ENCODE results near the gene LMBR1L.

Gene LMBR1L

GRCh38 chr12:49121047-49121696 is 10.5 kb upstream of the LMBR1L start:
- Histone ChIP-seq H3K36me3 (ENCODE audit: control insufficient read depth in 1 of 2, insufficient read depth in 2 of 2, low read depth in 1 of 2, low read length in 2 of 2) (no peaks in the 10 kb centered on the region), H3K79me1 (replicated peaks; ENCODE audit: low read length, poor library complexity, severe bottlenecking) (no peaks in the 10 kb centered on the region), H3K4ac (ENCODE audit: low read depth in 1 of 2, low read length in 2 of 2) (no peak overlapping the region), H3K4me3 (ENCODE audit: insufficient read depth in 1 of 2, low read depth in 1 of 2, low read length in 2 of 2) (no peak overlapping the region), H2AFZ (ENCODE audit: low read depth, low read length) (no peak overlapping the region), H2BK5ac (ENCODE audit: low read depth, low read length, poor library complexity, severe bottlenecking) (no peak overlapping the region), H3K4me2 (ENCODE audit: low read length, poor library complexity, severe bottlenecking) (no peak overlapping the region), H3K18ac (ENCODE audit: low read depth in 1 of 2, low read length in 2 of 2) (no peak overlapping the region), H3K27ac (ENCODE audit: low read length, poor library complexity, severe bottlenecking) (no peak overlapping the region), H3K9me3 (ENCODE audit: control insufficient read depth, low read length) (no peaks in the 10 kb centered on the region), H3K23ac (ENCODE audit: low read length in 2 of 2) (no peak overlapping the region), H2BK120ac (ENCODE audit: low read depth, low read length) (no peak overlapping the region), H2BK15ac (ENCODE audit: low read depth, poor library complexity, severe bottlenecking) (no peak overlapping the region), H2BK12ac (ENCODE audit: low read length in 2 of 2) (no peak overlapping the region), H3K9ac (ENCODE audit: low read length) (no peak overlapping the region), H3K4me1 (ENCODE audit: control insufficient read depth, insufficient read depth, low read depth, low read length) (peaks cover 2% of the 10 kb centered on the region), H4K8ac (ENCODE audit: low read length) (no peak overlapping the region), H3K27me3 (ENCODE audit: control insufficient read depth in 1 of 2, insufficient read depth in 1 of 2, low read length in 2 of 2) (no peaks in the 10 kb centered on the region), H4K91ac (ENCODE audit: low read length) (peak overlapping the region; percentile 18), H3K14ac (ENCODE audit: low read length in 2 of 2) (no peak overlapping the region), H2AK5ac (ENCODE audit: low read length, severe bottlenecking) (no peak overlapping the region)
- WGBS = 27% methylated on average over 5 of the region's 6 CpGs
- peak; percentile 73 for DNase-seq

- H3K4me3 ChIP-seq (ENCODE audit: insufficient read depth in 1 of 2, low read depth in 1 of 2, low read length in 2 of 2) = peak overlapping the region; percentile 77 to 99
These were observed 559 bp upstream of the LMBR1L start for GRCh38 chr12:49111206-49111605.

GRCh38 chr12:49109641-49110463 is 795 bp downstream of the LMBR1L start:
- peak overlapping the region; percentile 73 for H3K27ac ChIP-seq (ENCODE audit: low read length, poor library complexity, severe bottlenecking)
- peak overlapping the region; percentile 74 for H4K91ac ChIP-seq (ENCODE audit: low read length)
- peaks cover 16 to 20% of the 10 kb centered on the region in 2 experiments for H3K36me3 ChIP-seq (ENCODE audit: control insufficient read depth in 1 of 2, insufficient read depth in 2 of 2, low read depth in 1 of 2, low read length in 2 of 2)
- H2AFZ ChIP-seq (ENCODE audit: low read depth, low read length) = peak overlapping the region; percentile 72
- peak overlapping the region; percentile 78 to 99 for H3K18ac ChIP-seq (ENCODE audit: low read depth in 1 of 2, low read length in 2 of 2)
- H3K4me1 ChIP-seq (ENCODE audit: control insufficient read depth, insufficient read depth, low read depth, low read length) = peaks cover 16% of the 10 kb centered on the region
- 10% methylated on average over 30 of the region's 33 CpGs for WGBS
- H3K9ac ChIP-seq (ENCODE audit: low read length) = peak overlapping the region; percentile 95
- no peaks in the 10 kb centered on the region for H3K27me3 ChIP-seq (ENCODE audit: control insufficient read depth in 1 of 2, insufficient read depth in 1 of 2, low read length in 2 of 2)
- H2BK15ac ChIP-seq (ENCODE audit: low read depth, poor library complexity, severe bottlenecking) = no peak overlapping the region
- peak overlapping the region in 1 of 2 experiments; percentile 99 for H3K23ac ChIP-seq (ENCODE audit: low read length in 2 of 2)
- H3K14ac ChIP-seq (ENCODE audit: low read length in 2 of 2) = peak overlapping the region in 1 of 2 experiments; percentile 98
- H3K9me3 ChIP-seq (ENCODE audit: control insufficient read depth, low read length) = no peaks in the 10 kb centered on the region
- H3K4ac ChIP-seq (ENCODE audit: low read depth in 1 of 2, low read length in 2 of 2) = peak overlapping the region; percentile 68 to 87
- H3K79me1 ChIP-seq (replicated peaks; ENCODE audit: low read length, poor library complexity, severe bottlenecking) = peaks cover 29% of the 10 kb centered on the region
- H2BK5ac ChIP-seq (ENCODE audit: low read depth, low read length, poor library complexity, severe bottlenecking) = peak overlapping the region; percentile 47
- H2BK12ac ChIP-seq (ENCODE audit: low read length in 2 of 2) = peak overlapping the region in 1 of 2 experiments; percentile 61
- H4K8ac ChIP-seq (ENCODE audit: low read length) = peak overlapping the region; percentile 85
- peak overlapping the region; percentile 77 to 99 for H3K4me3 ChIP-seq (ENCODE audit: insufficient read depth in 1 of 2, low read depth in 1 of 2, low read length in 2 of 2)
- H3K4me2 ChIP-seq (ENCODE audit: low read length, poor library complexity, severe bottlenecking) = peak overlapping the region; percentile 77
- H2AK5ac ChIP-seq (ENCODE audit: low read length, severe bottlenecking) = no peak overlapping the region
- H2BK120ac ChIP-seq (ENCODE audit: low read depth, low read length) = peak overlapping the region; percentile 64
- DNase-seq = peak; percentile 48

More at GRCh38 chr12:49111206-49111605, 559 bp upstream of the LMBR1L start:
- Histone ChIP-seq H3K4ac (ENCODE audit: low read depth in 1 of 2, low read length in 2 of 2) (peak overlapping the region in 1 of 2 experiments; percentile 75), H2AFZ (ENCODE audit: low read depth, low read length) (peak overlapping the region; percentile 86), H3K23ac (ENCODE audit: low read length in 2 of 2) (no peak overlapping the region), H3K79me1 (replicated peaks; ENCODE audit: low read length, poor library complexity, severe bottlenecking) (peaks cover 17% of the 10 kb centered on the region), H2AK5ac (ENCODE audit: low read length, severe bottlenecking) (no peak overlapping the region), H2BK5ac (ENCODE audit: low read depth, low read length, poor library complexity, severe bottlenecking) (no peak overlapping the region), H2BK12ac (ENCODE audit: low read length in 2 of 2) (no peak overlapping the region), H4K91ac (ENCODE audit: low read length) (no peak overlapping the region), H4K8ac (ENCODE audit: low read length) (peak overlapping the region; percentile 91), H3K14ac (ENCODE audit: low read length in 2 of 2) (peak overlapping the region in 1 of 2 experiments; percentile 87), H3K36me3 (ENCODE audit: control insufficient read depth in 1 of 2, insufficient read depth in 2 of 2, low read depth in 1 of 2, low read length in 2 of 2) (peaks cover 8 to 10% of the 10 kb centered on the region in 2 experiments), H3K4me1 (ENCODE audit: control insufficient read depth, insufficient read depth, low read depth, low read length) (peaks cover 16% of the 10 kb centered on the region), H3K9me3 (ENCODE audit: control insufficient read depth, low read length) (no peaks in the 10 kb centered on the region), H3K27ac (ENCODE audit: low read length, poor library complexity, severe bottlenecking) (peak overlapping the region; percentile 76), H3K9ac (ENCODE audit: low read length) (peak overlapping the region; percentile 95), H3K18ac (ENCODE audit: low read depth in 1 of 2, low read length in 2 of 2) (peak overlapping the region in 1 of 2 experiments; percentile 38), H2BK120ac (ENCODE audit: low read depth, low read length) (no peak overlapping the region), H3K4me2 (ENCODE audit: low read length, poor library complexity, severe bottlenecking) (peak overlapping the region; percentile 86), H3K27me3 (ENCODE audit: control insufficient read depth in 1 of 2, insufficient read depth in 1 of 2, low read length in 2 of 2) (no peaks in the 10 kb centered on the region), H2BK15ac (ENCODE audit: low read depth, poor library complexity, severe bottlenecking) (no peak overlapping the region)
- DNase-seq = no peak
- 68% methylated on average over 5 of the region's 6 CpGs for WGBS

DNA sequence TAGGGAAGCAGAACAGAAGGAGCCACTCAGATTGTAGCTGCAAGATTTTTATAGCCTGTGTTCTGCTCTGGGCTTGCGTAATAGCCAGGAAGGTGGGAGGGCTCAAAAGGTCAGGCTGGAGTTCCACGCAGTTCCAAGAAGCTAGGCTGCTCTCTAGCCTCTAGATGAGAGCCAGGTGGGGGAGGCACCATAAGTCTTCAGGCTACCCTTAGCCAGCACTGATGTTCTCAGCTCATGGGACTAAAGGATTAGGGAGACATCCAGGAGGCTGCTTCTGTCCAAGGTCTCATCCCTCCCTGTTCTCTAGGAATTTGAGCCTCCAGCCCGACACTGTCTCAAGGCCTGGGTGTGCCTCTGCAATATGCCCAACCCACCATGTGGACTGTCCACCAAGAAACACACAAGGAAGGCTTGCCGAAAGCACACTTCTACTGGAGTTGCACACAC is 1.7 kb downstream of the LMBR1L start:
- Histone ChIP-seq H3K27me3 (ENCODE audit: control insufficient read depth in 1 of 2, insufficient read depth in 1 of 2, low read length in 2 of 2) (no peaks in the 10 kb centered on the region), H2AFZ (ENCODE audit: low read depth, low read length) (no peak overlapping the region), H3K4ac (ENCODE audit: low read depth in 1 of 2, low read length in 2 of 2) (no peak overlapping the region), H3K27ac (ENCODE audit: low read length, poor library complexity, severe bottlenecking) (no peak overlapping the region), H3K9ac (ENCODE audit: low read length) (peak overlapping the region; percentile 95), H3K4me3 (ENCODE audit: insufficient read depth in 1 of 2, low read depth in 1 of 2, low read length in 2 of 2) (peak overlapping the region in 1 of 2 experiments; percentile 99), H3K36me3 (ENCODE audit: control insufficient read depth in 1 of 2, insufficient read depth in 2 of 2, low read depth in 1 of 2, low read length in 2 of 2) (peaks cover 25 to 29% of the 10 kb centered on the region in 2 experiments), H2BK12ac (ENCODE audit: low read length in 2 of 2) (no peak overlapping the region), H3K9me3 (ENCODE audit: control insufficient read depth, low read length) (no peaks in the 10 kb centered on the region), H2BK120ac (ENCODE audit: low read depth, low read length) (no peak overlapping the region), H4K91ac (ENCODE audit: low read length) (no peak overlapping the region), H2BK5ac (ENCODE audit: low read depth, low read length, poor library complexity, severe bottlenecking) (no peak overlapping the region), H2AK5ac (ENCODE audit: low read length, severe bottlenecking) (no peak overlapping the region), H3K18ac (ENCODE audit: low read depth in 1 of 2, low read length in 2 of 2) (no peak overlapping the region), H4K8ac (ENCODE audit: low read length) (no peak overlapping the region), H3K4me1 (ENCODE audit: control insufficient read depth, insufficient read depth, low read depth, low read length) (peaks cover 16% of the 10 kb centered on the region), H3K14ac (ENCODE audit: low read length in 2 of 2) (no peak overlapping the region), H3K79me1 (replicated peaks; ENCODE audit: low read length, poor library complexity, severe bottlenecking) (peaks cover 36% of the 10 kb centered on the region), H3K4me2 (ENCODE audit: low read length, poor library complexity, severe bottlenecking) (no peak overlapping the region), H3K23ac (ENCODE audit: low read length in 2 of 2) (no peak overlapping the region), H2BK15ac (ENCODE audit: low read depth, poor library complexity, severe bottlenecking) (no peak overlapping the region)
- WGBS = 42% methylated on average over 4 of the region's 4 CpGs
- peak; percentile 60 for DNase-seq
